SH-SY5Y (cell line): Measurements from ENCODE around the gene MRPL44.

Experiments used
- GATA2 ChIP-seq: IDR thresholded peaks from 2 replicates; pipeline ENCODE4 v1.6.1; 2011; ENCODE audit warnings: mild to moderate bottlenecking, low read depth, low read length
- GATA3 ChIP-seq: IDR thresholded peaks from 2 replicates; pipeline ENCODE4 v1.6.1; 2011; ENCODE audit warnings: low read depth, mild to moderate bottlenecking, low read length, moderate library complexity

GRCh38 chr2:223971731-223972130, 14.5 kb downstream of the MRPL44 start:
- TF ChIP-seq GATA3 = no peak
- TF ChIP-seq GATA2 = no peak
